NCI-H146 (cell line): ENCODE results near the gene TMEM35B.
"Not testable (repeated sequence)": the region's sequence is repeated elsewhere in the genome, so short reads cannot be mapped to it uniquely, and the experiment has no call there.

ENCODE experiments used
- DNase-seq: peaks from one replicate; lab custom pipeline; 2025; lab: John Stamatoyannopoulos, UW

The TMEM35B gene

GRCh38 chr1:34976384-34977209 lies 8.6 kb downstream of the TMEM35B start:
- no peak for DNase-seq

- no peak for DNase-seq
Measured at GRCh38 chr1:34975771-34976170, 9.4 kb downstream of the TMEM35B start.

DNA sequence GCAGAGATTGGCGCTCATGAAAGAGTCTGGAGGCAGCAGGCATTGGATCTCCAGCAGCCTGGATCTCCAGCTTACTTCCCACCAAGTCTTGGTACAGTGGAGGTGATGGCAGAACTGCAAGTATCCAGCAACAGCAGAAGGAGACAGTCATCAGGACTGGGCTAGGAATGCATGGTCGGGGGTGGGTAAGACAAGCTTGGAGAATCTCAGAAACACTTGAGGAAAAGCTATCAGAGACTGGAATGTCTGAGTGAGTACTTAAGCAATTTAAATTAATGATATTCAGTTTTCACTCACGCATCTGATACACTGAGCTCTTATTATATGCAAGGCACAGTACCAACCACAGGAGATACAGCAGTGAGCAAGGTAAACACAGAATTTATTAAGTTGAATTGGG lies 9.8 kb downstream of the TMEM35B start:
- no peak for DNase-seq

- DNase-seq: no peak
Measured at GRCh38 chr1:34974626-34975025, 10.5 kb downstream of the TMEM35B start.

DNA sequence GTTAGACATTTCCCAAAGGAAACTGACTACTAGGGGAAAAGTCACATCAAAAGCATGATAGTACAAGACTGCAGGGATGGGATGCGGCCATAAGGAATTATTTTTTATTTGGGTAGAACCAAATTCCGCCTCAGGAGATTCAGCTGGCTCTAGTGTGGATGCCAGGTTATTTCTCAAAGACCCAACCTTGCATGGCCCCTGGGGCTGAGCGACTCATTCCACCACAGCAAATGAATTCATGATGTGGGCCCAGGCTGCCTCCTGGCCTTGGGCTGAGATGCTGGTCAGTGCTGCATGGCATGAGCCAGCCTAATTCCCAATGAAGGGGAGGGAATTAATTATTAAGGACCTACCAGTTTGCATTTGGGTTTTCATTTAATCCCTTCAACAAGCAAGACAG lies 11.8 kb downstream of the TMEM35B start:
- no peak for DNase-seq

DNA sequence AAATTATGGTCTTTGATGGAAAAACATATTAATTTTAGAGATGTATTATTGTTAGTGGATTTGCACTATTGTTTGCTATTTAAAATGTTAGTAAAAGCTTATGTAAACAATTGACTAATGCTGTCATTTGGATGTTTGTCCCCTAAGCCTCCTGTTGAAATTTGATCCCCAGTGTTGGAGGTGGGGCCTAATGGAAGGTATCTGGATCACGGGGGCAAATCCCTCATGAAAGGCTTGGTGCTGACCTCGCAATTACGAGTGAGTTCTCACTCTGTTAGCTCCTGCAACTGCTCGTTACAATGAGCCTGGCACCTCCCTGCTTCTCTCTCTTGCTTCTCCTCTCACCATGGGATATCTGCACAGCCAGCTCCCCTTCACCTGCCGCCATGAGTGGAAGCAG lies 14.3 kb downstream of the TMEM35B start:
- peak; percentile 68 for DNase-seq

DNA sequence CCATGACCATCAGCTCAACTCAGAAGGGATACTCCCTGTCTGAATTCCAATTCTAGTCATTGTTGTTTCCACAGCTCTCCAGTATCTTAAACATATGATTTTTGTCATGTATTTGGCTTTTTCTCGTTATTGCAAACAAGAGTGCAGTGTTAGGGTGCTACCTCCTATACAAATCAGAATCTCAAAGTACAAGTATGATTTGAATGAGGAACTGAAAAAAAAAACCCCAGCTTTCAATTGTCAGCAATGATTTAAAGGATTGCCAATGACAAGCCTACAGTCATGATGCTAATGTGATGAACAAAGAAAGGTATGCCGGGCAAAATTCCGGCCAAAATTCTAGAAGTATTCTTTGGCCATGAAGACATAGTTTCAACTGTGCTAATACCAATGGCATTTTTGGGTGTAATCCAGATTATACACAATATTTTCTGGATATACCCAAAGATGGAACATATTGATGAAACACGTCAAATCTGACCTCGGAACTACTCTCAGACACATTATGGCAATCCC lies 14.9 kb downstream of the TMEM35B start:
- no peak for DNase-seq

- not testable (repeated sequence) for DNase-seq
Measured at GRCh38 chr1:34968297-34968696, 16.9 kb downstream of the TMEM35B start.

DNA sequence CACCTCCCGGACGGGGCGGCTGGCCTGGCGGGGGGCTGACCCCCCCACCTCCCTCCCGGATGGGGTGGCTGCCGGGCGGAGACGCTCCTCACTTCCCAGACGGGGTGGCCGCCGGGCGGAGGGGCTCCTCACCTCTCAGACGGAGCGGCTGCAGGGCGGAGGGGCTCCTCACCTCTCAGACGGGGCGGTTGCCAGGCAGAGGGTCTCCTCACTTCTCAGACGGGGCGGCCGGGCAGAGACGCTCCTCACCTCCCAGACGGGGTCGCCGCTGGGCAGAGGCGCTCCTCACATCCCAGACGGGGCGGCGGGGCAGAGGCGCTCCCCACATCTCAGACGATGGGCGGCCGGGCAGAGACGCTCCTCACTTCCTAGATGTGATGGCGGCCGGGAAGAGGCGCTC lies 17.5 kb downstream of the TMEM35B start:
- DNase-seq: not testable (repeated sequence)

DNA sequence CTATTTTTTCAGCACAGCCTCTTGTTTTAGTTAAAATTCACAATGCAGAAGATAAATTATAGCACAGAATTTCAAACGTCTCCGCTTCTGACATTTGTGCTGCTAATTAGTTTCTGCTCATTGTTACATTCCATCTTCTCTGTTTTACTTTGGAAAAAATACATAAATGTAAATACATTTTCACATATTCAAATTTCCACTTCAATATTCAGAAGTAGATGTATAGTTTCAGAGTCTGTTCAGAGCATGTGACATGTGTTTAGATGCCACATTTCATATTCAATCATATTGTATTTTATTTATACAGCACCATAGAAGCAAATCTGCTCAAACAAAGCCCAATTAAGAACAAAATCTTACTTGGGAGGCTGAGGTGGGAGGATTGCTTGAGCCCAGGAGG lies 19.6 kb downstream of the TMEM35B start:
- DNase-seq: no peak

GRCh38 chr1:34950428-34950827 lies 34.7 kb downstream of the TMEM35B start:
- DNase-seq: no peak

GRCh38 chr1:34948739-34949138 lies 36.4 kb downstream of the TMEM35B start:
- not testable (repeated sequence) for DNase-seq

DNA sequence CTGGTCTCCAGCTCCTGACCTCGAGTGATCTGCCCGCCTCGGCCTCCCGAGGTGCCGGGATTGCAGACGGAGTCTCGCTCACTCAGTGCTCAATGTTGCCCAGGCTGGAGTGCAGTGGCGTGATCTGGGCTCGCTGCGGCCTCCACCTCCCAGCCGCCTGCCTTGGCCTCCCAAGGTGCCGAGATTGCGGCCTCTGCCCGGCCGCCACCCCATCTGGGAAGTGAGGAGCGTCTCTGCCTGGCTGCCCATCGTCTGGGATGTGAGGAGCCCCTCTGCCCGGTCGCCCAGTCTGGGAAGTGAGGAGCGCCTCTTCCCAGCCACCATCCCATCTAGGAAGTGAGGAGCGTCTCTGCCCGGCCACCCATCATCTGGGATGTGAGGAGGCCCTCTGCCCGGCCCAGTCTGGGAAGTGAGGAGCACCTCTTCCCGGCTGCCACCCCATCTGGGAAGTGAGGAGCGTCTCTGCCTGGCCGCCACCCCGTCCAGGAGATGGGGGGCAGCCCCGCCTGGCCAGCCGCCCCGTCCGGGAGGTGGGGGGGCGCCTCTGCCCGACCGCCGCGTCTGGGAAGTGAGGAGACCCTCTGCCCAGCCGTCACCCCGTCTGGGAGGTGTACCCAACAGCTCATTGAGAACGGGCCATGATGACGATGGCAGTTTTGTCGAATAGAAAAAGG lies 37.4 kb downstream of the TMEM35B start:
- not testable (repeated sequence) for DNase-seq

GRCh38 chr1:34946211-34946610 lies 38.9 kb downstream of the TMEM35B start:
- no peak for DNase-seq

GRCh38 chr1:34941798-34942197 lies 43.3 kb downstream of the TMEM35B start:
- DNase-seq: not testable (repeated sequence)
